Measurements from ENCODE around the gene PMFBP1. TPM values are rescaled to one million over a fixed set of nuclear protein-coding genes. Genes with fewer than 3 reads are reported as not detected.

PMFBP1 gene
- total and polyA plus RNA-seq, 2 donors (not counting 1 experiment from before 2014, with no cell fraction given), result 1.2 to 9.5 TPM

DNA sequence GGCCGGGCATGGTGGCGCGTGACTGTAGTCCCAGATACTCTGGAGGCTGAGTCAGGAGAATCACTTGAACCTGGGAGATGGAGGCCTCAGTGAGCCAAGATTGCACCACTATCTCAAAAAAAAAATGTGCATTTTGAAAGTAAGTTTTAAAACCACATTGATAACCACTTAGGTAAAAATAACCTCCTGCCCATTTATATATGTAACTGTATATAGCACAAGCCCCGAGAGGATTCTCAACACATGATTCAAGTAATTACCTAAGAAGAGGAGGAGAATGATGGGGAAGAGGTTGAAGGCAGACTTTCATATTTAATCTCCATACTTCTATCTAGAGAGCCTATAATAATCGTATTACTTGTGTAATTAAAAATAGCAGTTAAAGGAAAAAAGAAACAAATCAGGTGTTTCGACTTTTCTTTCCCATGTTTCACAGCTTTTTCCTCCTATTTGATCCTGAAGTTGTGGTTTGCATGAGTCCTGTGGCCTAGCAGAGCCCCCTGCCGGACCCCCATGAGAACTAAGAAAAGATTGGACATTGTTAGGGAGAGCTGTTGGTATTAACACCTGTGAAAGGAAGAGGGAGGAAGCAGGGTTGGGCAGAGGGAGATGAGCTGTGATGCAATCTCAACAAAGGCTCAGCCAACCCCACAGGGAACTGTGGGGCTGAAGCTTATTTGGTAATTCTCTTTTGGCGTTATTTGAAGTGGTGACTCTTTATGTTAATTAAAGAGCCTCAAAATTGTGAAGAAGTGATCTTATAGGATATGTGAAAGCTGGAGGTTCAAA lies 22.1 kb downstream of the PMFBP1 start:
- no peaks in the 10 kb centered on the region for H4K20me1 ChIP-seq (ENCODE audit: control insufficient read depth, insufficient read depth, low read length, poor library complexity, severe bottlenecking)
- 70% methylated on average over 2 of the region's 8 CpGs for WGBS (ENCODE audit: insufficient coverage)
- CTCF ChIA-PET, result no interaction called here
- H3K27ac Mint-ChIP-seq, result no peak overlapping the region
- no peak overlapping the region for H3K4me3 ChIP-seq (ENCODE audit: control extremely low read depth in 1 of 5, extremely low read depth in 1 of 5, insufficient read depth in 1 of 5, low read depth in 2 of 5, low read length in 4 of 5)
- peaks cover 5% of the 10 kb centered on the region for H3K9me3 Mint-ChIP-seq (ENCODE audit: insufficient read depth)
- H3K9ac ChIP-seq (ENCODE audit: low read length), result no peak overlapping the region
- no peak for ATAC-seq (ENCODE audit: low read depth)
- H3K4me1 Mint-ChIP-seq, result peaks cover 8% of the 10 kb centered on the region
- DNase-seq, result no peak
- H3K79me2 ChIP-seq (ENCODE audit: control insufficient read depth, insufficient read depth, low read length), result no peaks in the 10 kb centered on the region
- H2AFZ ChIP-seq (ENCODE audit: insufficient read depth, low read depth, low read length, poor library complexity, severe bottlenecking), result no peak overlapping the region
- no peaks in the 10 kb centered on the region for H3K9me3 ChIP-seq (ENCODE audit: control extremely low read depth in 1 of 3, control insufficient read depth in 2 of 3, insufficient read depth in 1 of 3, low read length in 2 of 3)
- no peaks in the 10 kb centered on the region for H3K27me3 Mint-ChIP-seq
- no peak overlapping the region for H3K4me3 Mint-ChIP-seq
- H3K27me3 ChIP-seq (replicated peaks in 1 of 4; ENCODE audit: control extremely low read depth in 1 of 4, control insufficient read depth in 3 of 4, insufficient read depth in 4 of 4, low read length in 3 of 4), result no peaks in the 10 kb centered on the region
- H3K27ac ChIP-seq (ENCODE audit: low read length in 2 of 2), result no peak overlapping the region
- no peaks in the 10 kb centered on the region for H3K4me1 ChIP-seq (ENCODE audit: control insufficient read depth in 2 of 2, insufficient read depth in 2 of 2, low read length in 2 of 2)
- POLR2A ChIA-PET, result no interaction called here
- no peaks in the 10 kb centered on the region for H3K36me3 ChIP-seq (replicated peaks in 1 of 2; ENCODE audit: control extremely low read depth in 1 of 2, control insufficient read depth in 1 of 2, extremely low read depth in 1 of 2, insufficient read depth in 2 of 2, low read length in 1 of 2)
- intact Hi-C loops (cut with micrococcal nuclease), result no loop called here
- H3K4me2 ChIP-seq (replicated peaks; ENCODE audit: low read depth, low read length, poor library complexity, severe bottlenecking), result no peak overlapping the region
- TF ChIP-seq, protein P1, sequence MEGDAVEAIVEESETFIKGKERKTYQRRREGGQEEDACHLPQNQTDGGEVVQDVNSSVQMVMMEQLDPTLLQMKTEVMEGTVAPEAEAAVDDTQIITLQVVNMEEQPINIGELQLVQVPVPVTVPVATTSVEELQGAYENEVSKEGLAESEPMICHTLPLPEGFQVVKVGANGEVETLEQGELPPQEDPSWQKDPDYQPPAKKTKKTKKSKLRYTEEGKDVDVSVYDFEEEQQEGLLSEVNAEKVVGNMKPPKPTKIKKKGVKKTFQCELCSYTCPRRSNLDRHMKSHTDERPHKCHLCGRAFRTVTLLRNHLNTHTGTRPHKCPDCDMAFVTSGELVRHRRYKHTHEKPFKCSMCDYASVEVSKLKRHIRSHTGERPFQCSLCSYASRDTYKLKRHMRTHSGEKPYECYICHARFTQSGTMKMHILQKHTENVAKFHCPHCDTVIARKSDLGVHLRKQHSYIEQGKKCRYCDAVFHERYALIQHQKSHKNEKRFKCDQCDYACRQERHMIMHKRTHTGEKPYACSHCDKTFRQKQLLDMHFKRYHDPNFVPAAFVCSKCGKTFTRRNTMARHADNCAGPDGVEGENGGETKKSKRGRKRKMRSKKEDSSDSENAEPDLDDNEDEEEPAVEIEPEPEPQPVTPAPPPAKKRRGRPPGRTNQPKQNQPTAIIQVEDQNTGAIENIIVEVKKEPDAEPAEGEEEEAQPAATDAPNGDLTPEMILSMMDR (IDR thresholded peaks at IDR 0.05), result no peak
- TF ChIP-seq EZH2 (IDR thresholded peaks at IDR 0.05; ENCODE audit: borderline replicate concordance, insufficient read depth, low read depth, low read length, poor library complexity, severe bottlenecking), result no peak

DNA sequence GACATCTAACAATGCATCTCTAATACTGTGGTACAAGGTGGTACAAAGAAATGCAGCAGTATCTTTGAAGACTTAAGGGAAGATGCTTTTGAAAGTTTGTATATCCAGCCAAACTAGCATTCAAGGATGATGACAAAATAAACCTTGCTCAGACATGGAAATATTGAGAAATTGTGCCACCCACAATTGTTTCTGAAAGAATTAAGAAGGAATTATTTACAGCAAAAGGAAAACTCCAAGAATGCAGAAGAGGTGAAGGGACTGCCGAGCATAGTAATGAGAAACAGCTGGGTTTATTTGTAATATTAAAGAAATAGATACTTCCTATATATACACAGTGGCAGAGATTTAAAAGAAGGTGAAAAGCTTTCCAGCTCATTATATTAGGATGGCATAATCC lies 29.5 kb downstream of the PMFBP1 start:
- CTCF ChIA-PET, result no interaction called here
- WGBS (ENCODE audit: insufficient coverage), result no CpG with 5 or more reads among the region's 1 CpG

More for the DNA sequence above, 29.5 kb downstream of the PMFBP1 start:
- no peak overlapping the region for H3K4me3 Mint-ChIP-seq
- DNase-seq, result no peak
- Histone ChIP-seq H3K4me3 (ENCODE audit: control extremely low read depth in 1 of 5, extremely low read depth in 1 of 5, insufficient read depth in 1 of 5, low read depth in 2 of 5, low read length in 4 of 5) (no peak overlapping the region), H3K9ac (ENCODE audit: low read length) (no peak overlapping the region), H3K27me3 (replicated peaks in 1 of 4; ENCODE audit: control extremely low read depth in 1 of 4, control insufficient read depth in 3 of 4, insufficient read depth in 4 of 4, low read length in 3 of 4) (no peaks in the 10 kb centered on the region), H3K4me2 (replicated peaks; ENCODE audit: low read depth, low read length, poor library complexity, severe bottlenecking) (no peak overlapping the region), H3K4me1 (ENCODE audit: control insufficient read depth in 2 of 2, insufficient read depth in 2 of 2, low read length in 2 of 2) (no peaks in the 10 kb centered on the region), H2AFZ (ENCODE audit: insufficient read depth, low read depth, low read length, poor library complexity, severe bottlenecking) (no peak overlapping the region), H4K20me1 (ENCODE audit: control insufficient read depth, insufficient read depth, low read length, poor library complexity, severe bottlenecking) (no peaks in the 10 kb centered on the region), H3K9me3 (ENCODE audit: control extremely low read depth in 1 of 3, control insufficient read depth in 2 of 3, insufficient read depth in 1 of 3, low read length in 2 of 3) (no peaks in the 10 kb centered on the region), H3K27ac (ENCODE audit: low read length in 2 of 2) (no peak overlapping the region), H3K79me2 (ENCODE audit: control insufficient read depth, insufficient read depth, low read length) (no peaks in the 10 kb centered on the region), H3K36me3 (replicated peaks in 1 of 2; ENCODE audit: control extremely low read depth in 1 of 2, control insufficient read depth in 1 of 2, extremely low read depth in 1 of 2, insufficient read depth in 2 of 2, low read length in 1 of 2) (no peaks in the 10 kb centered on the region)
- POLR2A ChIA-PET, result no interaction called here
- H3K9me3 Mint-ChIP-seq (ENCODE audit: insufficient read depth), result peaks cover 2% of the 10 kb centered on the region
- peaks cover 3% of the 10 kb centered on the region for H3K4me1 Mint-ChIP-seq
- no peak for ATAC-seq (ENCODE audit: low read depth)
- no peak overlapping the region for H3K27ac Mint-ChIP-seq
- no peak for TF ChIP-seq EZH2 (IDR thresholded peaks at IDR 0.05; ENCODE audit: borderline replicate concordance, insufficient read depth, low read depth, low read length, poor library complexity, severe bottlenecking)
- TF ChIP-seq, protein P1 (IDR thresholded peaks at IDR 0.05), result no peak
- H3K27me3 Mint-ChIP-seq, result no peaks in the 10 kb centered on the region
- intact Hi-C loops (cut with micrococcal nuclease), result no loop called here
